HepG2 (cell line): ENCODE measurements around the gene NLRP14. TPM values are rescaled to one million over a fixed set of nuclear protein-coding genes. Genes with fewer than 3 reads are reported as not detected.

Experiments used
- ATAC-seq: fragments of 200-7000 bp; cut with Tn5 transposase; 3 replicates; pipeline ENCODE4 v1.9.1; 2020; ENCODE audit warnings: mild to moderate bottlenecking, moderate library complexity
- BruUV-seq: library from RNA; stranded (reverse); fragments of 400-500 nt; replicated peaks from 2 replicates; lab custom pipeline; 2021; lab: Mats Ljungman, UMichigan
- CTCF ChIA-PET: fragments of 300-600 bp; formaldehyde crosslinking; extraction: SDS; loops from one replicate; lab custom pipeline; 2021; ENCODE audit warnings: low total read pairs, inconsistent platforms, low intra/inter-chr PET ratio; lab: Yijun Ruan, JAX
- POLR2A ChIA-PET: fragments of 350-600 bp; sonication (Branson Sonifier 250); formaldehyde crosslinking; loops from one replicate; lab custom pipeline; 2020; ENCODE audit warnings: antibody characterized with exemption, inconsistent platforms; lab: Yijun Ruan, JAX
- DNase-seq: peaks from one replicate; pipeline ENCODE4 v3.0.0-alpha.2; 2015; ENCODE audit warnings: low spot score
- FAIRE-seq: peaks from 3 replicates; lab custom pipeline; 2011; peaks lifted over from hg19 to GRCh38; lab: Jason Lieb, UNC
- H2AFZ ChIP-seq: one replicate; pipeline ENCODE4 v1.6.1; 2011; ENCODE audit warnings: low read length, inconsistent platforms
- H3K27ac ChIP-seq: fragments of 300-600 bp; 3 replicates; pipeline ENCODE4 v1.8.0; 2011; ENCODE audit warnings: mixed run types, mild to moderate bottlenecking, mixed read lengths, low read length, inconsistent platforms; ENCODE audit not compliant: insufficient read depth; ENCODE audit errors: extremely low read length
- H3K27me3 ChIP-seq, 2 experiments: fragments of 200-600 bp in 1 of 2; 2 replicates in 1 of 2; 3 replicates in 1 of 2; pipeline versions ENCODE4 v1.6.0 to v1.8.0; 2011; ENCODE audit warnings: low read length in 2 of 2, mild to moderate bottlenecking in 2 of 2, moderate library complexity in 2 of 2, inconsistent platforms in 1 of 2; ENCODE audit not compliant: insufficient read depth in 2 of 2, control insufficient read depth in 1 of 2
- H3K36me3 ChIP-seq, 2 experiments: fragments of 200-600 bp in 1 of 2; replicated peaks in 1 of 2; 2 replicates in 1 of 2; 3 replicates in 1 of 2; pipeline versions ENCODE4 v1.5.1 to v1.8.0; 2011; ENCODE audit warnings: low read length in 2 of 2, inconsistent platforms in 1 of 2; ENCODE audit not compliant: insufficient read depth in 2 of 2, control insufficient read depth in 1 of 2
- H3K4me1 ChIP-seq: 2 replicates; pipeline ENCODE4 v1.5.1; 2012; ENCODE audit warnings: low read length, inconsistent platforms; ENCODE audit not compliant: insufficient read depth
- H3K4me2 ChIP-seq: 2 replicates; pipeline ENCODE4 v1.6.0; 2011; ENCODE audit warnings: low read depth, low read length, inconsistent platforms
- H3K4me3 ChIP-seq, 3 experiments: fragments of 200-600 bp in 1 of 3; sonication (generic), shearing (Covaris generic) in 1 of 3; replicated peaks in 1 of 3; 2 replicates each; pipeline ENCODE4 v1.5.1; 2011 to 2016; ENCODE audit warnings: low read length in 3 of 3, inconsistent platforms in 2 of 3, low read depth in 2 of 3, mild to moderate bottlenecking in 2 of 3, control low read depth in 1 of 3, mixed read lengths in 1 of 3; ENCODE audit not compliant: insufficient read depth in 1 of 3
- H3K79me2 ChIP-seq: one replicate; pipeline ENCODE4 v1.6.1; 2011; ENCODE audit warnings: low read length, inconsistent platforms; ENCODE audit not compliant: insufficient read depth
- H3K9ac ChIP-seq: 2 replicates; pipeline ENCODE4 v1.6.0; 2011; ENCODE audit warnings: mild to moderate bottlenecking, low read depth, low read length, inconsistent platforms; ENCODE audit not compliant: insufficient read depth
- H3K9me3 ChIP-seq: 2 replicates; pipeline ENCODE4 v1.5.1; 2012; ENCODE audit warnings: mild to moderate bottlenecking, low read length
- H4K20me1 ChIP-seq: 2 replicates; pipeline ENCODE4 v1.6.0; 2011; ENCODE audit warnings: inconsistent platforms, mild to moderate bottlenecking, low read length, moderate library complexity; ENCODE audit not compliant: insufficient read depth
- DR1 ChIP-seq: sonication (generic); formaldehyde crosslinking; IDR thresholded peaks from 2 replicates; pipeline ENCODE4 v1.8.0; 2021; ENCODE audit warnings: mild to moderate bottlenecking, missing genetic modification reagents, inconsistent platforms
- FOXA3 ChIP-seq: IDR thresholded peaks from 2 replicates; pipeline ENCODE4 v1.6.1; 2016; ENCODE audit warnings: missing genetic modification reagents, missing compliant biosample characterization
- HNRNPL ChIP-seq: fragments of 200-400 bp; formaldehyde crosslinking; IDR thresholded peaks from 2 replicates; pipeline ENCODE4 v1.6.1; 2017; ENCODE audit warnings: mild to moderate bottlenecking, low read depth, low read length
- HOXA7 ChIP-seq: sonication (generic); formaldehyde crosslinking; IDR thresholded peaks from 2 replicates; pipeline ENCODE4 v1.8.1; 2022; ENCODE audit warnings: mild to moderate bottlenecking, missing genetic modification reagents, moderate library complexity
- HOXA9 ChIP-seq: sonication (generic); formaldehyde crosslinking; IDR thresholded peaks from 2 replicates; pipeline ENCODE4 v1.8.1; 2022; ENCODE audit warnings: missing genetic modification reagents, mild to moderate bottlenecking, moderate library complexity, borderline replicate concordance
- NR1H2 ChIP-seq: sonication (generic); formaldehyde crosslinking; IDR thresholded peaks from 2 replicates; pipeline ENCODE4 v1.8.1; 2022; ENCODE audit warnings: low read depth, missing genetic modification reagents, borderline replicate concordance
- PAF1 ChIP-seq: IDR thresholded peaks from 2 replicates; pipeline ENCODE4 v1.6.1; 2016; ENCODE audit warnings: missing genetic modification reagents, missing compliant biosample characterization
- RCOR2 ChIP-seq: IDR thresholded peaks from 2 replicates; pipeline ENCODE4 v1.6.1; 2016; ENCODE audit warnings: missing biosample characterization, missing genetic modification reagents
- SMAD3 ChIP-seq: sonication (generic); formaldehyde crosslinking; IDR thresholded peaks from 2 replicates; pipeline ENCODE4 v1.4.0; 2020; ENCODE audit warnings: missing genetic modification reagents
- TRIM24 ChIP-seq: sonication (generic); formaldehyde crosslinking; IDR thresholded peaks from 2 replicates; pipeline ENCODE4 v1.8.0; 2022; ENCODE audit warnings: mild to moderate bottlenecking, missing genetic modification reagents
- ZNF101 ChIP-seq: sonication (generic); formaldehyde crosslinking; IDR thresholded peaks from 2 replicates; pipeline ENCODE4 v1.4.0; 2020; ENCODE audit warnings: mild to moderate bottlenecking, low read depth, missing genetic modification reagents, borderline replicate concordance
- ZNF251 ChIP-seq: sonication (generic); formaldehyde crosslinking; IDR thresholded peaks from 2 replicates; pipeline ENCODE4 v1.9.0; 2021; ENCODE audit warnings: mild to moderate bottlenecking, missing genetic modification reagents
- ZNF33B ChIP-seq: sonication (generic); formaldehyde crosslinking; IDR thresholded peaks from 2 replicates; pipeline ENCODE4 v1.5.1; 2020; ENCODE audit warnings: mild to moderate bottlenecking, missing genetic modification reagents
- WGBS: methylation state at CpG from one replicate; pipeline ENCODE4 v1.1.6; 2017; ENCODE audit warnings: low lambda C conversion rate; 5-methylcytosine and 5-hydroxymethylcytosine counted together
- in situ Hi-C: cut with HindIII; loops from 2 replicates; pipeline ENCODE4 v1.10.0; 2017; ENCODE audit warnings: low pct_unique_long_range_greater_than_20kb; ENCODE audit not compliant: extremely low pct_ligation_motif_present
- intact Hi-C: fragments of 100-400 bp; cut with micrococcal nuclease; formaldehyde crosslinking; loops from one replicate; pipeline ENCODE4 v1.10.0; 2022; ENCODE audit not compliant: unreplicated experiment
- polyA plus RNA-seq, 8 experiments: library from polyadenylated mRNA; depleted of rRNA in 3 of 8; stranded (reverse) in 7 of 8; unstranded in 1 of 8; fragments of >200 nt; fragmentation: Illumina TruSeq in 4 of 8; extraction: Trizol in 4 of 8; gene quantifications; 2 replicates each; pipeline versions ENCODE4 v1.2.1 to v1.2.3, GENCODE V29; 2011 to 2016; ENCODE audit warnings: low read depth in 4 of 8, missing spikeins in 1 of 8, mixed read lengths in 1 of 8; ENCODE audit not compliant: insufficient read depth in 1 of 8
- total RNA-seq, 5 experiments: library from RNA; depleted of rRNA; stranded (reverse); fragments of >200 nt; fragmentation: Illumina TruSeq; extraction: Trizol; gene quantifications; 2 replicates each; pipeline ENCODE4 v1.2.3, GENCODE V29; 2016; ENCODE audit warnings: low read depth in 1 of 5
- TF ChIP-seq, protein P1 (sequence below): sonication (generic); formaldehyde crosslinking; IDR thresholded peaks from 2 replicates; pipeline ENCODE4 v1.8.1; 2022; ENCODE audit warnings: low read depth, mild to moderate bottlenecking, missing genetic modification reagents

Gene NLRP14
- total and polyA plus RNA-seq, 2 of the 13 experiments (the other 11 are each of a cell fraction or from before 2014, with no cell fraction given) = not detected

- H3K27me3 ChIP-seq = 0 out of 5 replicates have a peak, but pooled peaks cover 0 to 6% of the 10 kb centered on the region in 2 experiments
- H3K27ac ChIP-seq = no peak overlapping the region
- no peak overlapping the region for H2AFZ ChIP-seq
- no peaks in the 10 kb centered on the region for H3K9me3 ChIP-seq
- no peaks in the 10 kb centered on the region for H3K79me2 ChIP-seq
- WGBS = 3% methylated on average over 2 of the region's 2 CpGs
- BruUV-seq = no TSS peak
- no peaks in the 10 kb centered on the region for H3K4me1 ChIP-seq
- no peak for TF ChIP-seq SMAD3 (CRISPR knock-in tag)
- TF ChIP-seq, protein P1, sequence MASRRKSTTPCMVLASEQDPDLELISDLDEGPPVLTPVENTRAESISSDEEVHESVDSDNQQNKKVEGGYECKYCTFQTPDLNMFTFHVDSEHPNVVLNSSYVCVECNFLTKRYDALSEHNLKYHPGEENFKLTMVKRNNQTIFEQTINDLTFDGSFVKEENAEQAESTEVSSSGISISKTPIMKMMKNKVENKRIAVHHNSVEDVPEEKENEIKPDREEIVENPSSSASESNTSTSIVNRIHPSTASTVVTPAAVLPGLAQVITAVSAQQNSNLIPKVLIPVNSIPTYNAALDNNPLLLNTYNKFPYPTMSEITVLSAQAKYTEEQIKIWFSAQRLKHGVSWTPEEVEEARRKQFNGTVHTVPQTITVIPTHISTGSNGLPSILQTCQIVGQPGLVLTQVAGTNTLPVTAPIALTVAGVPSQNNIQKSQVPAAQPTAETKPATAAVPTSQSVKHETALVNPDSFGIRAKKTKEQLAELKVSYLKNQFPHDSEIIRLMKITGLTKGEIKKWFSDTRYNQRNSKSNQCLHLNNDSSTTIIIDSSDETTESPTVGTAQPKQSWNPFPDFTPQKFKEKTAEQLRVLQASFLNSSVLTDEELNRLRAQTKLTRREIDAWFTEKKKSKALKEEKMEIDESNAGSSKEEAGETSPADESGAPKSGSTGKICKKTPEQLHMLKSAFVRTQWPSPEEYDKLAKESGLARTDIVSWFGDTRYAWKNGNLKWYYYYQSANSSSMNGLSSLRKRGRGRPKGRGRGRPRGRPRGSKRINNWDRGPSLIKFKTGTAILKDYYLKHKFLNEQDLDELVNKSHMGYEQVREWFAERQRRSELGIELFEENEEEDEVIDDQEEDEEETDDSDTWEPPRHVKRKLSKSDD (CRISPR knock-in tag) = no peak
- H4K20me1 ChIP-seq = no peaks in the 10 kb centered on the region
- no peaks in the 10 kb centered on the region for H3K36me3 ChIP-seq
- no peak for DNase-seq
- intact Hi-C loops = no loop called here
- in situ Hi-C loops = no loop called here
- CTCF ChIA-PET = no interaction called here
- no peak overlapping the region for H3K4me3 ChIP-seq
- no peak overlapping the region for H3K9ac ChIP-seq
- POLR2A ChIA-PET = no interaction called here
- no peak for ATAC-seq
- no peak overlapping the region for H3K4me2 ChIP-seq
- no peak for FAIRE-seq
These were observed 37.4 kb downstream of the NLRP14 start for GRCh38 chr11:7057641-7058040.

DNA sequence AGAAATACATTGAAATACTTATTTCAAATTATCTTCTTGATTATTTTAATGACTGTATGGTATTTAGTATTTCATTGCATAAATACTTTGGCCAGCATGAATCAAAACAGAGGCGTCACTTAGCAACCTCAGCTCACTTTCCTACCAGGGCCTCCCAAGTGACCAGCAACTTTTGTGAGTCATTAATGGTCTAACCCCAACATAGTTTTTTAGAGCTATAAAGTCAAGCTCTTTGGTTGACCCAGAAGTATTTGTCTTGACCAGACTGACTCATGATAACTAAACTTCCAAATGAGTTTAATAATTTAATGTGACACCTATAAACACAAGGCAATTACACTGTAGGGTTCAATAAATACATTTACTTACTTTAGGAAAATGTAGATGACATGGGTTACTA lies 40.6 kb downstream of the NLRP14 start:
- DNase-seq = no peak
- no peaks in the 10 kb centered on the region for H4K20me1 ChIP-seq
- WGBS = 0% methylated on average over 1 of the region's 1 CpG
- TF ChIP-seq HOXA9 (CRISPR knock-in tag) (no peak), HOXA7 (no peak), NR1H2 (CRISPR knock-in tag) (no peak), RCOR2 (CRISPR knock-in tag) (no peak), TRIM24 (CRISPR knock-in tag) (no peak), FOXA3 (CRISPR knock-in tag) (no peak), ZNF33B (no peak), PAF1 (no peak), HNRNPL (no peak), DR1 (CRISPR knock-in tag) (no peak), ZNF251 (no peak), ZNF101 (no peak)

More for the DNA sequence above, 40.6 kb downstream of the NLRP14 start:
- no TSS peak for BruUV-seq
- no peak overlapping the region for H2AFZ ChIP-seq
- H3K4me3 ChIP-seq = no peak overlapping the region
- POLR2A ChIA-PET = no interaction called here
- H3K9me3 ChIP-seq = no peaks in the 10 kb centered on the region
- 0 out of 5 replicates have a peak, but pooled peaks cover 0 to 6% of the 10 kb centered on the region in 2 experiments for H3K27me3 ChIP-seq
- ATAC-seq (no peak), FAIRE-seq (no peak)
- CTCF ChIA-PET = no interaction called here
- H3K4me1 ChIP-seq = no peaks in the 10 kb centered on the region
- H3K27ac ChIP-seq = no peak overlapping the region
- in situ Hi-C loops (no loop called here), intact Hi-C loops (no loop called here)
- H3K9ac ChIP-seq = no peak overlapping the region
- no peaks in the 10 kb centered on the region for H3K79me2 ChIP-seq
- no peak overlapping the region for H3K4me2 ChIP-seq
- H3K36me3 ChIP-seq = no peaks in the 10 kb centered on the region
